Measurements from ENCODE around the gene EYA2. TPM values are rescaled to one million over a fixed set of nuclear protein-coding genes. Genes with fewer than 3 reads are reported as not detected.

EYA2 gene
- total and polyA plus RNA-seq, 2 of the 4 experiments (the other 2 are of a cell fraction), result 2.3 to 5.4 TPM

DNA sequence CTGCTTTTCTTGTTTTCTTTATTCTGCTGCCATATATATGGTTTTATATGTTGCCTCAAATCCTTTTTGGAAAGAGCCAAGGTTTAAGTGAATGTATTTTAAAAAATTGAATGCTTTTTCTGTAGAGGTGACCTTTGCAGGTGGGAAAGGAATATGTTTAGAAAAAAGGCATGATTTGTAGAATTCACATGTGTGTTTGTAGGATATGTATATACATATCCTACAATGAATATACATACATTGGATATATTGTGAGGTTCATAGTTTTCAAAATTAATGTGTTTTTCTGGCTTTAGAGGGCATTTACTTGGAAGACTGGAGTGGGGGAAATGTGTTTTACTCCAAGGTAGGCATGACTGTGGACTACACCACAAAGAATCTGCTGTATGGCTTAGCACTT is 4.0 kb upstream of the EYA2 start:
- H3K9me3 ChIP-seq (ENCODE audit: control insufficient read depth, insufficient read depth, low read length), result peaks cover 9% of the 10 kb centered on the region
- POLR2A ChIA-PET (ENCODE audit: unreplicated experiment), result no interaction called here
- no peaks in the 10 kb centered on the region for H3K9me1 ChIP-seq (ENCODE audit: insufficient read depth, low read length)
- no peak overlapping the region for H3K4ac ChIP-seq (ENCODE audit: low read depth, low read length)
- in situ Hi-C loops (cut with MboI; ENCODE audit: low sequenced_read_pairs), result no loop called here
- no peak overlapping the region for H3K18ac ChIP-seq (ENCODE audit: low read depth, low read length)
- no peak overlapping the region for H4K5ac ChIP-seq (ENCODE audit: low read depth, low read length)
- no peak overlapping the region for H3K14ac ChIP-seq (replicated peaks; ENCODE audit: low read depth, low read length)
- no peak overlapping the region for H3K23ac ChIP-seq (ENCODE audit: low read depth, low read length)
- no peak overlapping the region for H3K9ac ChIP-seq (ENCODE audit: low read depth, low read length)
- no peaks in the 10 kb centered on the region for H3K79me1 ChIP-seq (ENCODE audit: low read depth in 1 of 2, low read length in 2 of 2)
- CTCF ChIA-PET, result no interaction called here
- no peak overlapping the region for H2BK20ac ChIP-seq (ENCODE audit: low read depth, low read length)
- H2BK15ac ChIP-seq (ENCODE audit: low read depth, low read length), result no peak overlapping the region
- H3K4me2 ChIP-seq (ENCODE audit: low read depth, low read length), result no peak overlapping the region
- H3K56ac ChIP-seq (ENCODE audit: extremely low read depth, insufficient read depth, low read length), result no peak overlapping the region
- H3K4me3 ChIP-seq (ENCODE audit: insufficient read depth, low read depth, low read length), result no peak overlapping the region
- no peak overlapping the region for H3K27ac ChIP-seq (ENCODE audit: insufficient read depth, low read length)
- H2BK120ac ChIP-seq (ENCODE audit: low read depth, low read length), result no peak overlapping the region
- H2BK5ac ChIP-seq (ENCODE audit: low read depth, low read length, poor library complexity, severe bottlenecking), result no peak overlapping the region
- TF ChIP-seq RCOR1 (IDR thresholded peaks at IDR 0.05; ENCODE audit: insufficient replicate concordance, low read length) (no peak), NFE2L2 (IDR thresholded peaks at IDR 0.05; ENCODE audit: low read depth, low read length) (no peak), RAD21 (IDR thresholded peaks at IDR 0.05; ENCODE audit: low read length) (no peak), BHLHE40 (IDR thresholded peaks at IDR 0.05; ENCODE audit: low read depth, low read length) (no peak), POLR2A (IDR thresholded peaks at IDR 0.05; ENCODE audit: low read depth, low read length) (no peak), CEBPB (IDR thresholded peaks at IDR 0.05; ENCODE audit: low read depth, low read length) (no peak), MAFK (IDR thresholded peaks at IDR 0.05; ENCODE audit: low read depth, low read length) (no peak), MAZ (IDR thresholded peaks at IDR 0.05; ENCODE audit: borderline replicate concordance, low read depth, low read length) (no peak), ELK1 (IDR thresholded peaks at IDR 0.05; ENCODE audit: borderline replicate concordance, low read depth, low read length) (no peak), CHD1 (IDR thresholded peaks at IDR 0.05; ENCODE audit: low read depth, low read length) (no peak), SMC3 (IDR thresholded peaks at IDR 0.05; ENCODE audit: low read depth, low read length) (no peak), MXI1 (IDR thresholded peaks at IDR 0.05; ENCODE audit: borderline replicate concordance, low read depth, low read length) (no peak), FOS (IDR thresholded peaks at IDR 0.05; ENCODE audit: low read depth, low read length) (no peak), RFX5 (IDR thresholded peaks at IDR 0.05; ENCODE audit: low read depth, low read length) (no peak)
- TF ChIP-seq, protein P1, sequence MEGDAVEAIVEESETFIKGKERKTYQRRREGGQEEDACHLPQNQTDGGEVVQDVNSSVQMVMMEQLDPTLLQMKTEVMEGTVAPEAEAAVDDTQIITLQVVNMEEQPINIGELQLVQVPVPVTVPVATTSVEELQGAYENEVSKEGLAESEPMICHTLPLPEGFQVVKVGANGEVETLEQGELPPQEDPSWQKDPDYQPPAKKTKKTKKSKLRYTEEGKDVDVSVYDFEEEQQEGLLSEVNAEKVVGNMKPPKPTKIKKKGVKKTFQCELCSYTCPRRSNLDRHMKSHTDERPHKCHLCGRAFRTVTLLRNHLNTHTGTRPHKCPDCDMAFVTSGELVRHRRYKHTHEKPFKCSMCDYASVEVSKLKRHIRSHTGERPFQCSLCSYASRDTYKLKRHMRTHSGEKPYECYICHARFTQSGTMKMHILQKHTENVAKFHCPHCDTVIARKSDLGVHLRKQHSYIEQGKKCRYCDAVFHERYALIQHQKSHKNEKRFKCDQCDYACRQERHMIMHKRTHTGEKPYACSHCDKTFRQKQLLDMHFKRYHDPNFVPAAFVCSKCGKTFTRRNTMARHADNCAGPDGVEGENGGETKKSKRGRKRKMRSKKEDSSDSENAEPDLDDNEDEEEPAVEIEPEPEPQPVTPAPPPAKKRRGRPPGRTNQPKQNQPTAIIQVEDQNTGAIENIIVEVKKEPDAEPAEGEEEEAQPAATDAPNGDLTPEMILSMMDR (conservative IDR thresholded peaks at IDR 0.05; ENCODE audit: low read depth, low read length), result no peak
- TF ChIP-seq, protein P2, sequence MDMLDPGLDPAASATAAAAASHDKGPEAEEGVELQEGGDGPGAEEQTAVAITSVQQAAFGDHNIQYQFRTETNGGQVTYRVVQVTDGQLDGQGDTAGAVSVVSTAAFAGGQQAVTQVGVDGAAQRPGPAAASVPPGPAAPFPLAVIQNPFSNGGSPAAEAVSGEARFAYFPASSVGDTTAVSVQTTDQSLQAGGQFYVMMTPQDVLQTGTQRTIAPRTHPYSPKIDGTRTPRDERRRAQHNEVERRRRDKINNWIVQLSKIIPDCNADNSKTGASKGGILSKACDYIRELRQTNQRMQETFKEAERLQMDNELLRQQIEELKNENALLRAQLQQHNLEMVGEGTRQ (IDR thresholded peaks at IDR 0.05; ENCODE audit: low read depth, low read length), result no peak
- 0 out of 2 replicates have a peak, but pooled peaks cover 2% of the 10 kb centered on the region for H3K4me1 ChIP-seq (ENCODE audit: control insufficient read depth, insufficient read depth, low read length)
- H2AFZ ChIP-seq (replicated peaks; ENCODE audit: low read length, poor library complexity), result no peak overlapping the region
- no peaks in the 10 kb centered on the region for H3K36me3 ChIP-seq (ENCODE audit: control insufficient read depth, insufficient read depth, low read length)
- H2AK9ac ChIP-seq (replicated peaks; ENCODE audit: low read depth, low read length, poor library complexity), result no peak overlapping the region
- no peaks in the 10 kb centered on the region; the same call in 1 of the 2 replicates for H3K27me3 ChIP-seq (ENCODE audit: control insufficient read depth, insufficient read depth, low read length)
- H4K91ac ChIP-seq (ENCODE audit: insufficient read depth, low read depth, low read length), result no peak overlapping the region
- no peak overlapping the region for H4K8ac ChIP-seq (ENCODE audit: low read depth in 2 of 2, low read length in 2 of 2)
- dilution Hi-C loops (cut with HindIII; ENCODE audit: low sequenced_read_pairs, unreplicated experiment), result no loop called here
- no peak for ATAC-seq (ENCODE audit: low read depth)
- H2AK5ac ChIP-seq (ENCODE audit: low read depth, low read length), result no peak overlapping the region
- H4K20me1 ChIP-seq (ENCODE audit: insufficient read depth, low read length), result no peaks in the 10 kb centered on the region
- intact Hi-C loops (cut with micrococcal nuclease), result loop anchor here (10.0 kb wide), 1 partner anchor 134 kb away; no protein-coding TSS in a partner anchor
- BruUV-seq (replicated peaks), result no TSS peak
- DNase-seq, result no peak

Measured in IMR-90 (cell line).